Ovary (tissue), 3 donors: Measurements from ENCODE around the gene PALLD.

Experiments used
- CTCF ChIP-seq, 3 donors: fragments of 450-650 bp in 2 of 3; fragments of 200-600 bp in 1 of 3; IDR thresholded peaks; one replicate each; pipeline versions ENCODE4 v1.5.1 to v1.8.0; 2016 to 2022; ENCODE audit warnings: antibody characterized with exemption in 3 of 3, mild to moderate bottlenecking in 1 of 3
- EP300 ChIP-seq: sonication (generic); formaldehyde crosslinking; IDR thresholded peaks from one replicate; pipeline ENCODE4 v1.6.1; 2017; ENCODE audit warnings: antibody characterized with exemption
- donor health status: DM: no; HTN: no; CAD: no.

GRCh38 chr4:168689791-168690190, 192.9 kb downstream of the PALLD start:
- TF ChIP-seq CTCF (IDR thresholded peaks at IDR 0.05), result no peak
- TF ChIP-seq EP300, result no peak
